GM12878 (cell line): ENCODE results near the gene VEZF1. TPM values are rescaled to one million over a fixed set of nuclear protein-coding genes. Genes with fewer than 3 reads are reported as not detected.
A peak's percentile ranks its signal among the peaks of the same experiment; 100 is the strongest.

Experiments used
- CBFB ChIP-seq: IDR thresholded peaks from 2 replicates; pipeline ENCODE4 v1.6.1; 2016; ENCODE audit warnings: antibody characterized with exemption, low read depth
- CREB1 ChIP-seq: IDR thresholded peaks from 2 replicates; pipeline ENCODE4 v1.6.1; 2012; ENCODE audit warnings: low read depth, mild to moderate bottlenecking, inconsistent platforms
- EED ChIP-seq: sonication (generic); IDR thresholded peaks from 2 replicates; pipeline ENCODE4 v1.6.1; 2016; ENCODE audit warnings: antibody characterized with exemption, low read depth
- ESRRA ChIP-seq: IDR thresholded peaks from 2 replicates; pipeline ENCODE4 v1.6.1; 2012; ENCODE audit warnings: mild to moderate bottlenecking, low read length, improper control_type of control experiment
- ETV6 ChIP-seq, 2 experiments: fragments of 450-650 bp in 1 of 2; IDR thresholded peaks in 1 of 2; conservative IDR thresholded peaks in 1 of 2; 2 replicates each; pipeline ENCODE4 v1.6.1; 2014; ENCODE audit warnings: antibody characterized with exemption in 1 of 2, borderline replicate concordance in 1 of 2, low read depth in 1 of 2, mild to moderate bottlenecking in 1 of 2, moderate library complexity in 1 of 2
- FOXK2 ChIP-seq: fragments of 450-650 bp; IDR thresholded peaks from 2 replicates; pipeline ENCODE4 v1.6.1; 2017; ENCODE audit warnings: mild to moderate bottlenecking, moderate library complexity
- GATAD2B ChIP-seq: fragments of 450-650 bp; conservative IDR thresholded peaks from 2 replicates; pipeline ENCODE4 v1.6.1; 2017; ENCODE audit warnings: low read depth, mild to moderate bottlenecking, moderate library complexity
- IKZF1 ChIP-seq: fragments of 450-650 bp; conservative IDR thresholded peaks from 2 replicates; pipeline ENCODE4 v1.6.1; 2017; ENCODE audit warnings: antibody characterized with exemption, mild to moderate bottlenecking
- IKZF2 ChIP-seq, 2 experiments: fragments of 450-650 bp; IDR thresholded peaks; 2 replicates each; pipeline ENCODE4 v1.6.1; 2017; ENCODE audit warnings: mild to moderate bottlenecking in 2 of 2, moderate library complexity in 2 of 2
- IRF4 ChIP-seq: IDR thresholded peaks from 2 replicates; pipeline ENCODE4 v1.6.1; 2011; ENCODE audit warnings: low read depth, low read length
- MAX ChIP-seq: IDR thresholded peaks from 2 replicates; pipeline ENCODE4 v1.6.1; 2012; ENCODE audit warnings: low read depth, low read length, improper control_type of control experiment
- MLLT1 ChIP-seq: fragments of 450-650 bp; IDR thresholded peaks from 2 replicates; pipeline ENCODE4 v1.6.1; 2016; ENCODE audit warnings: mild to moderate bottlenecking
- MYC ChIP-seq: IDR thresholded peaks from 2 replicates; pipeline ENCODE4 v1.6.1; 2011; ENCODE audit warnings: mild to moderate bottlenecking, low read length, moderate library complexity, inconsistent platforms; ENCODE audit not compliant: insufficient read depth, insufficient replicate concordance, insufficient read length, severe bottlenecking
- PKNOX1 ChIP-seq: fragments of 450-650 bp; IDR thresholded peaks from 2 replicates; pipeline ENCODE4 v1.6.1; 2016; ENCODE audit warnings: mild to moderate bottlenecking
- RAD51 ChIP-seq: fragments of 450-650 bp; IDR thresholded peaks from 2 replicates; pipeline ENCODE4 v1.6.1; 2016; ENCODE audit warnings: moderate library complexity, mild to moderate bottlenecking, inconsistent platforms
- RELB ChIP-seq: fragments of 450-650 bp; IDR thresholded peaks from 2 replicates; pipeline ENCODE4 v1.6.1; 2017; ENCODE audit warnings: low read depth, mild to moderate bottlenecking, moderate library complexity
- RFX5 ChIP-seq: IDR thresholded peaks from 2 replicates; pipeline ENCODE4 v1.6.1; 2011; ENCODE audit warnings: low read depth, low read length, improper control_type of control experiment
- RUNX3 ChIP-seq: IDR thresholded peaks from 2 replicates; pipeline ENCODE4 v1.6.1; 2012; ENCODE audit warnings: low read length, inconsistent platforms
- SKIL ChIP-seq: fragments of 450-650 bp; IDR thresholded peaks from 2 replicates; pipeline ENCODE4 v1.6.1; 2017; ENCODE audit warnings: mild to moderate bottlenecking, low read depth, inconsistent platforms; ENCODE audit not compliant: poor library complexity, severe bottlenecking
- SMAD5 ChIP-seq: IDR thresholded peaks from 2 replicates; pipeline ENCODE4 v1.6.1; 2016; ENCODE audit warnings: antibody characterized with exemption, low read depth
- SPI1 ChIP-seq: IDR thresholded peaks from 2 replicates; pipeline ENCODE4 v1.6.1; 2011; ENCODE audit warnings: low read depth, mild to moderate bottlenecking, low read length, moderate library complexity, borderline replicate concordance; ENCODE audit not compliant: insufficient read depth
- SREBF2 ChIP-seq: IDR thresholded peaks from 2 replicates; pipeline ENCODE4 v1.6.1; 2012; ENCODE audit warnings: mild to moderate bottlenecking, low read length
- ZNF384 ChIP-seq: IDR thresholded peaks from 2 replicates; pipeline ENCODE4 v1.6.1; 2012; ENCODE audit warnings: low read depth, mild to moderate bottlenecking, low read length, improper control_type of control experiment, borderline replicate concordance
- ZNF622 ChIP-seq: fragments of 450-650 bp; IDR thresholded peaks from 2 replicates; pipeline ENCODE4 v1.6.1; 2017; ENCODE audit warnings: mild to moderate bottlenecking, inconsistent platforms
- polyA plus RNA-seq, 11 experiments: library from polyadenylated mRNA; depleted of rRNA in 4 of 11; unstranded in 6 of 11; stranded (reverse) in 5 of 11; fragments of >200 nt; fragmentation: Nextera tagmentation in 4 of 11; fragmentation: Illumina TruSeq in 1 of 11; extraction: Ambion mirVana in 4 of 11; extraction: Trizol in 1 of 11; gene quantifications; 1 replicate in 1 of 11; 2 replicates in 10 of 11; pipeline versions ENCODE4 v1.2.1 to v1.2.3, GENCODE V29; 2011 to 2016; ENCODE audit warnings: inconsistent platforms in 2 of 11, missing spikeins in 2 of 11, low read depth in 1 of 11
- total RNA-seq, 4 experiments: library from RNA; depleted of rRNA in 3 of 4; stranded (reverse); fragments of >200 nt in 3 of 4; fragmentation: Illumina TruSeq in 1 of 4; extraction: Trizol in 1 of 4; gene quantifications; 2 replicates each; pipeline versions ENCODE4 v1.2.1 to v1.2.3, GENCODE V29; 2013 to 2021

The VEZF1 gene
- total and polyA plus RNA-seq, 10 of the 15 experiments (the other 5 are each of a cell fraction or from before 2014, with no cell fraction given): 9.5 to 28.2 (median 20.3) TPM

- TF ChIP-seq SKIL (peak; percentile 91), IKZF2 (IDR thresholded peaks at IDR 0.05) (peak; percentile 63 to 76; a peak in 3 of 4 replicates), MLLT1 (peak; percentile 84), SMAD5 (no peak), CREB1 (peak; percentile 55; the same call in 1 of the 2 replicates), GATAD2B (0 out of 2 replicates have a peak, but pooled peaks have one; percentile 46), ZNF384 (no peak), RAD51 (no peak), RFX5 (peak; percentile 58; the same call in 1 of the 2 replicates), FOXK2 (no peak), SREBF2 (no peak), PKNOX1 (peak; percentile 54), IRF4 (0 out of 2 replicates have a peak, but pooled peaks have one; percentile 18), ESRRA (no peak), ZNF622 (no peak), EED (peak; percentile 64), SPI1 (no peak), MAX (peak; percentile 16; the same call in 1 of the 2 replicates), CBFB (peak; percentile 93), RELB (peak; percentile 49), ETV6 (conservative IDR thresholded peaks at IDR 0.05 in 1 of 2, IDR thresholded peaks at IDR 0.05 in 1 of 2; ENCODE audit: borderline replicate concordance in 1 of 2, low read depth in 1 of 2) (no peak), MYC (no peak), IKZF1 (peak; percentile 70; the same call in 1 of the 2 replicates), RUNX3 (peak; percentile 97)
Observed at GRCh38 chr17:57956291-57957119, 31.5 kb downstream of the VEZF1 start (continued).
